GM12878 (cell line): ENCODE results near the gene TBC1D10A. TPM values are rescaled to one million over a fixed set of nuclear protein-coding genes. Genes with fewer than 3 reads are reported as not detected.

Experiments used
- ATF2 ChIP-seq: IDR thresholded peaks from 2 replicates; pipeline ENCODE4 v1.6.1; 2012; ENCODE audit warnings: low read length, inconsistent platforms
- CBX5 ChIP-seq: sonication (generic); IDR thresholded peaks from 2 replicates; pipeline ENCODE4 v1.6.1; 2016; ENCODE audit warnings: low read depth, moderate library complexity, mild to moderate bottlenecking, inconsistent platforms
- CHD1 ChIP-seq: IDR thresholded peaks from 2 replicates; pipeline ENCODE4 v1.6.1; 2012; ENCODE audit warnings: low read depth, low read length, improper control_type of control experiment
- CHD2 ChIP-seq: IDR thresholded peaks from 2 replicates; pipeline ENCODE4 v1.6.1; 2011; ENCODE audit warnings: low read depth, low read length, improper control_type of control experiment, borderline replicate concordance
- CREB1 ChIP-seq: IDR thresholded peaks from 2 replicates; pipeline ENCODE4 v1.6.1; 2012; ENCODE audit warnings: low read depth, mild to moderate bottlenecking, inconsistent platforms
- DPF2 ChIP-seq: fragments of 450-650 bp; IDR thresholded peaks from 2 replicates; pipeline ENCODE4 v1.6.1; 2017; ENCODE audit warnings: mild to moderate bottlenecking
- ELK1 ChIP-seq: IDR thresholded peaks from 2 replicates; pipeline ENCODE4 v1.6.1; 2012; ENCODE audit warnings: low read depth, low read length, improper control_type of control experiment
- EP300 ChIP-seq, 2 experiments: fragments of 150-350 bp in 1 of 2; IDR thresholded peaks; 2 replicates each; pipeline ENCODE4 v1.6.1; 2011 to 2012; ENCODE audit warnings: low read depth in 2 of 2, low read length in 2 of 2, borderline replicate concordance in 1 of 2, improper control_type of control experiment in 1 of 2, inconsistent platforms in 1 of 2; ENCODE audit not compliant: control insufficient read depth in 1 of 2
- FOXK2 ChIP-seq: fragments of 450-650 bp; IDR thresholded peaks from 2 replicates; pipeline ENCODE4 v1.6.1; 2017; ENCODE audit warnings: mild to moderate bottlenecking, moderate library complexity
- HCFC1 ChIP-seq: fragments of 150-350 bp; IDR thresholded peaks from 2 replicates; pipeline ENCODE4 v1.6.1; 2014; ENCODE audit warnings: low read length
- HSF1 ChIP-seq: fragments of 150-350 bp; IDR thresholded peaks from 2 replicates; pipeline ENCODE4 v1.6.1; 2014; ENCODE audit warnings: mild to moderate bottlenecking, low read depth, low read length
- MLLT1 ChIP-seq: fragments of 450-650 bp; IDR thresholded peaks from 2 replicates; pipeline ENCODE4 v1.6.1; 2016; ENCODE audit warnings: mild to moderate bottlenecking
- MTA3 ChIP-seq: IDR thresholded peaks from 2 replicates; pipeline ENCODE4 v1.6.1; 2012; ENCODE audit warnings: low read length, inconsistent platforms, borderline replicate concordance
- NFYB ChIP-seq: IDR thresholded peaks from 2 replicates; pipeline ENCODE4 v1.6.1; 2011; ENCODE audit warnings: low read depth, mild to moderate bottlenecking, low read length, improper control_type of control experiment, moderate library complexity; ENCODE audit not compliant: insufficient read depth
- RAD51 ChIP-seq: fragments of 450-650 bp; IDR thresholded peaks from 2 replicates; pipeline ENCODE4 v1.6.1; 2016; ENCODE audit warnings: moderate library complexity, mild to moderate bottlenecking, inconsistent platforms
- SRF ChIP-seq, 2 experiments: IDR thresholded peaks; 2 replicates each; pipeline ENCODE4 v1.6.1; 2011; ENCODE audit warnings: low read depth in 2 of 2, low read length in 2 of 2, mild to moderate bottlenecking in 1 of 2, moderate library complexity in 1 of 2
- STAT1 ChIP-seq: fragments of 450-650 bp; conservative IDR thresholded peaks from 2 replicates; pipeline ENCODE4 v1.6.1; 2014; ENCODE audit warnings: antibody characterized with exemption, mild to moderate bottlenecking
- TBL1XR1 ChIP-seq: IDR thresholded peaks from 2 replicates; pipeline ENCODE4 v1.6.1; 2012; ENCODE audit warnings: low read depth, low read length, improper control_type of control experiment
- ZBTB4 ChIP-seq: fragments of 450-650 bp; formaldehyde crosslinking; IDR thresholded peaks from 2 replicates; pipeline ENCODE4 v1.4.0; 2022; ENCODE audit warnings: mild to moderate bottlenecking, moderate library complexity
- ZNF207 ChIP-seq: fragments of 450-650 bp; IDR thresholded peaks from 2 replicates; pipeline ENCODE4 v1.6.1; 2014; ENCODE audit warnings: antibody characterized with exemption, mild to moderate bottlenecking, borderline replicate concordance
- ZSCAN29 ChIP-seq: fragments of 450-650 bp; IDR thresholded peaks from 2 replicates; pipeline ENCODE4 v1.6.1; 2017; ENCODE audit warnings: mild to moderate bottlenecking, moderate library complexity
- polyA plus RNA-seq, 11 experiments: library from polyadenylated mRNA; depleted of rRNA in 4 of 11; unstranded in 6 of 11; stranded (reverse) in 5 of 11; fragments of >200 nt; fragmentation: Nextera tagmentation in 4 of 11; fragmentation: Illumina TruSeq in 1 of 11; extraction: Ambion mirVana in 4 of 11; extraction: Trizol in 1 of 11; gene quantifications; 1 replicate in 1 of 11; 2 replicates in 10 of 11; pipeline versions ENCODE4 v1.2.1 to v1.2.3, GENCODE V29; 2011 to 2016; ENCODE audit warnings: inconsistent platforms in 2 of 11, missing spikeins in 2 of 11, low read depth in 1 of 11
- total RNA-seq, 4 experiments: library from RNA; depleted of rRNA in 3 of 4; stranded (reverse); fragments of >200 nt in 3 of 4; fragmentation: Illumina TruSeq in 1 of 4; extraction: Trizol in 1 of 4; gene quantifications; 2 replicates each; pipeline versions ENCODE4 v1.2.1 to v1.2.3, GENCODE V29; 2013 to 2021

The TBC1D10A gene
- total and polyA plus RNA-seq, 10 of the 15 experiments (the other 5 are each of a cell fraction or from before 2014, with no cell fraction given) = 0.27 to 25.7 (median 15.3) TPM

- peak; percentile 62; the same call in 1 of the 2 replicates for TF ChIP-seq RAD51
- no peak; the same call in 1 of the 2 replicates for TF ChIP-seq ZNF207
- TF ChIP-seq CREB1 = peak; percentile 78
- TF ChIP-seq EP300 (IDR thresholded peaks at IDR 0.05; ENCODE audit: borderline replicate concordance in 1 of 2, control insufficient read depth in 1 of 2, low read depth in 2 of 2, low read length in 2 of 2) = no peak
- TF ChIP-seq ZBTB4 (CRISPR knock-in tag) = no peak
- TF ChIP-seq CHD2 = no peak
- no peak for TF ChIP-seq MTA3
- peak; percentile 66; the same call in 1 of the 2 replicates for TF ChIP-seq NFYB
- TF ChIP-seq ZSCAN29 = no peak
- TF ChIP-seq STAT1 = no peak
- TF ChIP-seq CBX5 = no peak
- TF ChIP-seq HCFC1 = no peak
- TF ChIP-seq SRF (IDR thresholded peaks at IDR 0.05; ENCODE audit: low read depth in 2 of 2, low read length in 2 of 2) = no peak
- no peak for TF ChIP-seq DPF2
- no peak for TF ChIP-seq ELK1
- TF ChIP-seq MLLT1 = no peak
- no peak; the same call in 1 of the 2 replicates for TF ChIP-seq ATF2
- no peak for TF ChIP-seq CHD1
- no peak for TF ChIP-seq HSF1
- TF ChIP-seq FOXK2 = no peak
- no peak for TF ChIP-seq TBL1XR1
Observed at GRCh38 chr22:30265823-30266444, 60.8 kb downstream of the TBC1D10A start (continued).
